Left ventricle myocardium inferior (tissue), 1 donor: ENCODE results near the gene CEACAM4. TPM values are rescaled to one million over a fixed set of nuclear protein-coding genes. Genes with fewer than 3 reads are reported as not detected.

Experiments
- DNase-seq: peaks from one replicate; pipeline ENCODE4 v3.0.0-alpha.2; 2020
- H3K27ac ChIP-seq: fragments of 200-600 bp; replicated peaks from 2 replicates; pipeline ENCODE4 v1.8.0; 2021
- H3K27me3 ChIP-seq: fragments of 200-600 bp; 2 replicates; pipeline ENCODE4 v1.8.0; 2021; ENCODE audit warnings: low read depth
- H3K36me3 ChIP-seq: fragments of 200-600 bp; 2 replicates; pipeline ENCODE4 v1.8.0; 2021
- H3K4me1 ChIP-seq: fragments of 200-600 bp; 2 replicates; pipeline ENCODE4 v1.8.0; 2021
- H3K4me3 ChIP-seq: fragments of 200-600 bp; 2 replicates; pipeline ENCODE4 v1.8.0; 2021; ENCODE audit warnings: mild to moderate bottlenecking, moderate library complexity
- H3K9me3 ChIP-seq: fragments of 200-600 bp; replicated peaks from 2 replicates; pipeline ENCODE4 v1.8.0; 2021
- CTCF ChIP-seq: fragments of 200-600 bp; IDR thresholded peaks from 2 replicates; pipeline ENCODE4 v1.8.0; 2021; ENCODE audit warnings: antibody characterized with exemption, mild to moderate bottlenecking, borderline replicate concordance
- intact Hi-C: fragments of 100-400 bp; cut with micrococcal nuclease; formaldehyde crosslinking; loops from one replicate; pipeline ENCODE4 v1.11.0; 2022
- total RNA-seq: library from RNA; stranded (reverse); fragmentation: NEBNext Ultra II Directional; extraction: Animal tissue kit (Norgen Biotek cat#: 25700); gene quantifications from one replicate; pipeline ENCODE4 v1.2.1, GENCODE V29; 2021
- donor health status: DM: no; HTN: yes; CAD: no; lungs with severe emphysema.

Gene CEACAM4
- total RNA-seq, 1 donor from 2014 or later, result 0.25 TPM

- DNase-seq, result no peak
- Histone ChIP-seq H3K27ac (no peak overlapping the region), H3K36me3 (no peaks in the 10 kb centered on the region), H3K9me3 (no peaks in the 10 kb centered on the region), H3K4me1 (no peaks in the 10 kb centered on the region), H3K4me3 (no peak overlapping the region), H3K27me3 (peaks cover 70% of the 10 kb centered on the region)
- no peak for TF ChIP-seq CTCF
- intact Hi-C loops, result no loop called here
Observed at GRCh38 chr19:41617941-41618730, 8.7 kb downstream of the CEACAM4 start.

GRCh38 chr19:41616792-41617621 is 9.9 kb downstream of the CEACAM4 start:
- intact Hi-C loops, result no loop called here
- no peaks in the 10 kb centered on the region for H3K9me3 ChIP-seq

GRCh38 chr19:41615207-41615606 is 11.7 kb downstream of the CEACAM4 start:
- Histone ChIP-seq H3K27me3 (peaks cover 63% of the 10 kb centered on the region), H3K4me1 (no peaks in the 10 kb centered on the region), H3K4me3 (no peak overlapping the region), H3K9me3 (peaks cover under 1% of the 10 kb centered on the region), H3K27ac (no peak overlapping the region), H3K36me3 (no peaks in the 10 kb centered on the region)
- intact Hi-C loops, result no loop called here
- no peak for TF ChIP-seq CTCF
- DNase-seq, result no peak

More at GRCh38 chr19:41616792-41617621, 9.9 kb downstream of the CEACAM4 start:
- no peak for DNase-seq
- no peak for TF ChIP-seq CTCF
- Histone ChIP-seq H3K27ac (no peak overlapping the region), H3K4me1 (no peaks in the 10 kb centered on the region), H3K4me3 (no peak overlapping the region), H3K36me3 (no peaks in the 10 kb centered on the region), H3K27me3 (peaks cover 79% of the 10 kb centered on the region)

GRCh38 chr19:41612483-41612882 is 14.4 kb downstream of the CEACAM4 start:
- TF ChIP-seq CTCF, result no peak
- H3K4me1 ChIP-seq, result no peaks in the 10 kb centered on the region
- H3K27me3 ChIP-seq, result peaks cover 45% of the 10 kb centered on the region
- H3K36me3 ChIP-seq, result no peaks in the 10 kb centered on the region
- no peak overlapping the region for H3K4me3 ChIP-seq
- intact Hi-C loops, result no loop called here
- H3K9me3 ChIP-seq, result peaks cover 13% of the 10 kb centered on the region
- DNase-seq, result no peak
- H3K27ac ChIP-seq, result no peak overlapping the region

- H3K4me3 ChIP-seq, result no peak overlapping the region
- peaks cover 44% of the 10 kb centered on the region for H3K27me3 ChIP-seq
- intact Hi-C loops, result no loop called here
- no peak for DNase-seq
- H3K27ac ChIP-seq, result no peak overlapping the region
- no peaks in the 10 kb centered on the region for H3K4me1 ChIP-seq
- no peak for TF ChIP-seq CTCF
- no peaks in the 10 kb centered on the region for H3K36me3 ChIP-seq
- peaks cover 13% of the 10 kb centered on the region for H3K9me3 ChIP-seq
Observed at GRCh38 chr19:41610789-41611188, 16.1 kb downstream of the CEACAM4 start.
